Stimulated activated CD8-positive, alpha-beta memory T cell treated with anti-CD3 and anti-CD28 coated beads, Interleukin-4, amount 100 ng/mL, for 24 hours (primary cell): Measurements from ENCODE around the gene FBXL19.
A peak's percentile ranks its signal among the peaks of the same experiment; 100 is the strongest.
"Not testable (repeated sequence)": the region's sequence is repeated elsewhere in the genome, so short reads cannot be mapped to it uniquely, and the experiment has no call there.

Experiments used
- DNase-seq: peaks from one replicate; pipeline ENCODE4 v3.0.0-alpha.2; 2020; ENCODE audit warnings: low read depth

FBXL19 gene

DNA sequence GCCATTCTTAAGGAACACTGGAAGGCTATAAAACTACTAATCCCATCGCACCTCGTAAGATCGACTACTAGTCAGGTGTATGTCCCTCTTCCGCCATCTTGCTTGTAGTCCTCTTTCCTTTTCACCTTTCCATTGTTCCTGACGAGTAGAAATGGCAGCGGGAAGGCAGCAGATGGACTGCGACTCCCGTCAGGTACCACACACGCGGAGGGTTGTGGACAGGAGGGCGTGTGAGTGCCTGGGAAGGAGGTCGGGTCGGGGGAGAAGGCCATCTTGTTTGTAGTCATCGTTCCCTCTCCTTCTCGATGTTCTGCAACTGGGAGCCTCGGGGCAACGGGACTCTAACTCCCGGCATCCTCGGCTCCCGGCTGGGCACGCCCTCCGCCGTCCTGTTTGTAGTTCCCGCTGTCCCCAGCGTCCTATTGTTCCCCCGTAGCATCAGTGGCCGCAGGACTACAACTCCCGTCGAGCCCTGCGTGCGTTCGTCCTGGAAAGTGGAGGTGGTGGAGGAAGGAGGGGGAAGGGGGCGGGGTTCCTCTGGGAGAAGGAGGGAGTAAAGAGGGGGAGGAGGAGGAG is 324 bp upstream of the FBXL19 start:
- peak; percentile 94 for DNase-seq

DNA sequence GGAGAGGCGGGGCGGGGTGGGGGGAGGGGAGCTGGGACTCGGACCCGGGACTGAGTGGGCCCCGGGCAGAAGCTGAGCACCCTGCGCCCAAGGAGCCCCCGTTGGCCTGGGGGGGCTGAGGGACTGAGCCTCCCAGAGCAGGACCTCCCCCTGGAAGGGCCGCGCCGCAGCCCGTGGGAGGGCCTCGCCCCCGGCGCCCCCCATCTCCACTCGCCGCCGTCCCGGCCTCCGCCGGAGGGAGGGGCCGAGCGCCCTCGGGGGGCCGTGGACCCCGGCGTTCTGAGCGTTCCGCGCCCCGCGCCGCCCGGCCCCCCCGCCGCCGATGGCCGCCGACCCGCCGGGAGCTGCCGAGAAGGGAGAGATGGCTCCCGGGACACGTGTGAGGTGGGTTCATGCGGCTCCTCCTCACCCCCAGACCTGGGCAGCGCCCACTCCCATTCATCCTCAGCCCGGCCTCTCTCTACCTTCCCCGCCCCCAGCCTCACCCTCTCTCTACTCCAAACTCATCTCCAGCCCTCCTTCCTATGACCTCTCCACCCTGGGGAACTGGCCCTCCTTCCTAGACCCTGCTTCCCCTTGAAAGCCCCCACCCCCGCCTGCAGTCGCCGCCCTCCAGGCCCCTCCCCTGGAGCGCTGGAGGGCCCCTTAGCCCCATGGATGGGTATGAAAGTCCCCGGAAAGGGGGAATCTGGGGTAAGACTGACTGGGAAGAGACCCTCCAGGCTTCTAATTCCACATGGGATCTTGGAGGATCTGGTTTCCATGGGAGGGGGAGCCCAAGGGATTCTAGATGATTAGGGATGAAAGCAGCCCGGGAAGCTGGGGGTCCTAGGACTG is 922 bp downstream of the FBXL19 start:
- no peak for DNase-seq

DNA sequence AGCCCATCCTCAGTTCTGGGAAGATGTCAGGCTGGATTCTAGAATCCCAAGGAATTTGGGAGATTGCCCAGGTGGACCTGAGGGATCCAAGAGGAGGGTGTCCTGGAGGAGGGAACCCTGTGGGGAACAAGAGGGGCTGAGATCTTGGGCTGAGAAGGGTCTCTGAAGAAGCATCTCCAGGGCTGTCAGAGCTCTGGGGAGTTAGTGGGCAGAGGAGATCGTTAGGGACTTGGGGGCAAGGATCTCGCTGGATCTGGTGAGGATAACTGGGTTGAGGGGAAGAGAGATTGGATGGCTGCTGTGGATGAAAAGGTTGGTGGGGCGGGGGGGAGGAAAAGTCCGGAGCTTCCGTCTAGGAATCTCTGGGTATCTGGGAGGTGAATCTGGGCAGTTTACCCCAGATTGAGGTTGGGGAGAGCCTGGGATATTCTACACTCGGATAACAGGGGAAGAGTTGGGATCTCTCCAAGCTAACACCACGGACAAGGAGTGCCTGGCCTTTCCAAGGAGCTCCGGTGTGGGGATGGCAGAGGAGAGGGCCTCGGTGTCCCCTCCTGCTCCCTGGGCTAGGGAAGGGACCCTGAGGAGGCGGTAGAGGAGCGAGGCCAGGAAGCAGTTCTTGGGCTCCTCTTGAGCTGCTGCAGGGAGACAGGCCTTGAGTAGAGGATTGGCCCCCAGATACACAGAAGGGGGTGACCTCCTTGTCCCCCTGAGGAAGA is 1.7 kb downstream of the FBXL19 start:
- no peak for DNase-seq

DNA sequence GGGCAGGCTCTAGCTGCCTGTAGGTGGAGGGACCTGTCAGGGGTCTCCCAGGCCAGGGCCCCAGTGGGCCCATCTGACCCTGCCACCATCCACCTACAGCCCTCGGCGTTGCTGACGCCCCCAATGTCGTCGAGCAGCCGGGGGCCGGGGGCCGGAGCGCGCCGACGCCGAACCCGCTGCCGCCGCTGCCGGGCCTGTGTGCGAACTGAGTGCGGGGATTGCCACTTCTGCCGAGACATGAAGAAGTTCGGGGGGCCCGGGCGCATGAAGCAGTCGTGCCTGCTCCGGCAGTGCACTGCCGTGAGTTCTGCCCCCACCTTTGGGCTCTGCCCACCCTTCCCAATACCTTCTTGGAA is 2.2 kb downstream of the FBXL19 start:
- no peak for DNase-seq

DNA sequence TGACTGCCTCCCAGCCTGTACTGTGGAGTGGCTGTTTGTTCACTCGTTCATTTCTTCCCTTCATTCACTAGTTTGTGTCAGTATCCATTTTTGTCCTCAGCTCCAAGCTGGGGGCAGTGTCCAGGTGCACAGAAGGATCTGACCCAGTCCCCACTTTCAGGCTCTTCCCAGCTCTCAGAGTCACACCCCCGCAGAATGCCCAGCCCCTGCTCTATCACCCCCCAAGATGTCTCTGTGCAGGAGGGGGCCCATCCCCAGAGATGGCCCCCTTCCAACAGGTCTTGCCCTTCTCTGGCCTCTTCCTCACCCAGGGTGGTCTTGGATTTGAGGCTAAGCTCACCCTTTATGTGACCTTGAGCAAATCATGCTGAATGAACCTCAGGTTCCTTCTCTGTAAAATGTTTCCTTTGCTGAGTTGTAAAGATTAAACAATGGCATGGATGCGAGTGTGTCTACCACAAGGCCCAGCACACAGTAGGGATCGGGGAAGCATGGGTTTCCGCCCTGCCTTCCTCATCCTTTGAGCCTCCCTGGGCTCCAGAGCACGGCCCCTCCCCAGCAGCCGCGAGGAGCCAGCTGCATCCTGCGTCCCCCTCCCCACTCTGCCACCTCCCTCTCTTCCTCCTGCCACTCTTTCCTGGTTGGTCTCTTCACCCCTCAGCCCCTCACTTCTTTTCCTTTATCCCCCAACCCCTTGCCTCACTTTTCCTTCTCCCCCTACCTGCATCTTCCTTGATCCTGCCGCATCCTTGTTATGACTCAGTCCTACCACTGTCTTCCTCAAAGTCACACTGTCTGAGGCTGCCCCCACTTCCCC is 2.8 kb downstream of the FBXL19 start:
- DNase-seq = no peak

DNA sequence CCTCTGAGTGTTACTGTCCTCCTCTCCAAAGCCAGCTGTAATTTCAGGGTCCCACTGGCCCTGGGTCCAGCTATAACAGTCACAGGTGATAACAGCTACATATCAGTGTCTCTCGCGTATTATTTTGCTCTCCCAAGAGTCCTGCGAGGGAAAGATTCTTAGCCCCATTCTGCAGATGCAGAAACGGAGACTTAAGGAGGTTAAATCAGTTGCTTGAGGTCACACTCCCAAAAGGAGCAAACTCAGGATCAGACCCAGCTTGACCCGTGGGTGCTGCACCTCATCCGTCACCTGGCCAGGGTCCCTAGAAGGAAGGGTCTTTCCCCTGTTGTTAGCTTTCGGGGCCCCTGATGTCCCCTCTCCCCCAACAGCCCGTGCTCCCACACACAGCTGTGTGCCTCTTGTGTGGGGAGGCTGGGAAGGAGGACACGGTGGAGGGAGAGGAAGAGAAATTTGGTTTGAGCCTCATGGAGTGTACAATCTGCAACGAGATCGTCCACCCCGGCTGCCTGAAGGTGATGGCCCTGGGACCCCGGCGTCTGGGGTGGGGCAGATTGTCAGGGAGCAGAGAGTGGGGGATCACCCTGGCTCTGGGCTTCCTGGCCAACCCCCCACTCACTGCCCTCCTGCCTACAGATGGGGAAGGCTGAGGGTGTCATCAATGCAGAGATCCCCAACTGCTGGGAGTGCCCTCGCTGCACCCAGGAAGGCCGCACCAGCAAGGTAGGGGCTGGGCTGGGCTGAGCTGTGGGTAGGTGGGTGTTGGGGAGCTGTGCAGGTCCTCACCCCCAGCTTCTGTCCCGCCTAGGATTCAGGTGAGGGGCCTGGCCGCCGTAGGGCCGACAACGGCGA is 3.8 kb downstream of the FBXL19 start:
- DNase-seq = no peak

DNA sequence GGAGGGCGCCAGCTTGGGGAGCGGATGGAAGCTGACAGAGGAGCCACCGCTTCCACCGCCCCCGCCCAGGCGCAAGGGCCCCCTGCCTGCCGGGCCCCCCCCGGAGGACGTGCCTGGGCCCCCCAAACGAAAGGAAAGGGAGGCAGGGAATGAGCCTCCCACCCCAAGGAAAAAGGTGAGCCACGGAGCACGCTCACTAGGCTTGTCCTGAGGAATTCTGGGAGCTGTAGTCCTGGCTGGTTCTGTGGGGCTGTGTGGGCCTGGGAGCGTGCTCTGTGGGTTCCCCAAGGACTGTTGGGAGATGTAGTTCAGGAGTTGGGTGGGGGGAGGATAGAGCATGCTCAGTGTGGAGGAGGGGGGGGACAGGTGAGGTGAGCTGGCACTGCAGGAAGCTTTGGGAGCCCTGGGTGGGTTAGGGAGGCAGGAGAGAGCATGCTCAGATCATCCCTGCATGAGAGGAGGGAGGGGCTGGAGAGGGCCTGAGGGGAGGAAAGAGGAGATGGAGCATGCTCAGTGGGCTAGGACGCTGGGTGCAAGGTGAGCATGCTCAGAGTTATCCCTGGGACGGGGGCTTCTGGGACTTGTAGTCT is 4.5 kb downstream of the FBXL19 start:
- DNase-seq = no peak

DNA sequence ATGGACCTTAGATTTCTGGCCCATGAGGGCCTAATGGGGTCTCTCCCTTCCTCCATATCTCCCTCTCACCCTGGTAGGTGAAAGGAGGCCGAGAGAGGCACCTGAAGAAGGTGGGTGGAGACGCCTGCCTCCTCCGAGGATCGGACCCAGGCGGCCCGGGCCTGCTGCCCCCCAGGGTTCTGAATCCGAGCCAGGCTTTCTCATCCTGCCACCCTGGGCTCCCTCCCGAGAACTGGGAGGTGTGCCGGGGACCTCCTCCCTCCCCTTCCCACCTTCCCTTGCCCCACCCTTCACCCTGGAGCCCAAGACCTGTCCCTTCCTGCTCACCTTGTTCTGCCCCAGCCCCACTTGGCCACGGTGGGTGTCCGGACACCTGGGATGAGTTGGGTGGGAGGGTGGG is 5.0 kb downstream of the FBXL19 start:
- DNase-seq = no peak

DNA sequence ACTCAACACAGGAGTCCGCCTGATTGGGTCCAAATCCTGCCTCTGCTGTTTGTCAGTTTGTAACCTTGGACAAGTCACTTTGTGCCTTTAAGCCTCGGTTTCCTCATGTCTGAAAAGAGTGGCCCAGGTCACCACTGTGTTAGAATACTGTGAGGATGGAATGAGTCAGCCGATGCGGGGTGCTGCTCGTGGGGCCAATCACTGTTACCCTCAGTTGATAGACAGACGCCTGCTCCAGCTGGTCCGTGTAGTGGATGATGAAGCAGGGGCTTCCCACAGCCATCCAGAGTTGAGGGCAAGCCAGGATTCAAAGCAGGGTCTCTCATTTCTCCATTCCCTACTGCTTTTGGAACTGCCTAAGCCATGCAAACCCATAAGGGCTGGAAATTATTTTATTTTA is 5.8 kb downstream of the FBXL19 start:
- DNase-seq = no peak

DNA sequence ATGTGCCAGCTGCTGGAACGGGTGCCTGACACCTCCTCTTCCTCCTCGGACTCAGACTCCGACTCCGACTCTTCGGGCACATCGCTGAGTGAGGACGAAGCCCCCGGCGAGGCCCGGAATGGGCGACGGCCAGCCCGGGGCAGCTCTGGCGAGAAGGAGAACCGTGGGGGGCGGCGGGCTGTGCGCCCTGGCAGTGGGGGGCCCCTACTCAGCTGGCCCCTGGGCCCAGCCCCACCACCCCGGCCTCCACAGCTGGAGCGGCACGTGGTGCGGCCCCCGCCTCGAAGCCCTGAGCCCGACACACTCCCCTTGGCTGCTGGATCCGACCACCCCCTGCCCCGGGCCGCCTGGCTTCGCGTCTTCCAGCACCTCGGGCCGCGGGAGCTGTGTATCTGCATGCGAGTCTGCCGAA is 6.8 kb downstream of the FBXL19 start:
- DNase-seq = no peak

DNA sequence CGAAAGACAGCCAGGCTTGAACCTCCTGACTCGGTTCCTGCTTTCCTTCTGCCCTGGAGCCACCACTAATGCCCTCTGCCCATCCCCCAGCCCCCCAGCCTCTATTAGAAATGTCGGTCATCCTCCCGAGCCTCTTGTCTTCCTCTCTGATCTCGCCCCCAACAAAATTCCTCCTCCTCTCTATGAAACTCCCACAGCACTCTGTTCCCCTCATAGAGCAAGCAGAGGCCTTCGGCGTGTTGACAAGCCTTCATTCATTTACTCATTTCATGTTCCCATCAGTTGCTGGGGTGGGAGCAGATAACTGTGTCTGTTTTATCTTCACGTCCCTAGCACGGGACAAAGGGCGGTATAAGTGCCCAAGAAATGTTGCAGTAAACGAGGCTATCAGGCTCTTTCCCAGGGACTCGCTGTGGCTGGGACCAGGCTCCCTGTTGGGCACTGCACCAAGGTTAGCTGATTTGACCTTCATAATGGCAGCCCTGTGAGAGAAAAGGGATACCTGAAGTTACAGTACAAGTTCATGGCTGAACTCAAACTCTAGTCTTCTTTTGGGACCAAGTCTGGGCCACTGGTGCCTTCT is 7.8 kb downstream of the FBXL19 start:
- DNase-seq = no peak

DNA sequence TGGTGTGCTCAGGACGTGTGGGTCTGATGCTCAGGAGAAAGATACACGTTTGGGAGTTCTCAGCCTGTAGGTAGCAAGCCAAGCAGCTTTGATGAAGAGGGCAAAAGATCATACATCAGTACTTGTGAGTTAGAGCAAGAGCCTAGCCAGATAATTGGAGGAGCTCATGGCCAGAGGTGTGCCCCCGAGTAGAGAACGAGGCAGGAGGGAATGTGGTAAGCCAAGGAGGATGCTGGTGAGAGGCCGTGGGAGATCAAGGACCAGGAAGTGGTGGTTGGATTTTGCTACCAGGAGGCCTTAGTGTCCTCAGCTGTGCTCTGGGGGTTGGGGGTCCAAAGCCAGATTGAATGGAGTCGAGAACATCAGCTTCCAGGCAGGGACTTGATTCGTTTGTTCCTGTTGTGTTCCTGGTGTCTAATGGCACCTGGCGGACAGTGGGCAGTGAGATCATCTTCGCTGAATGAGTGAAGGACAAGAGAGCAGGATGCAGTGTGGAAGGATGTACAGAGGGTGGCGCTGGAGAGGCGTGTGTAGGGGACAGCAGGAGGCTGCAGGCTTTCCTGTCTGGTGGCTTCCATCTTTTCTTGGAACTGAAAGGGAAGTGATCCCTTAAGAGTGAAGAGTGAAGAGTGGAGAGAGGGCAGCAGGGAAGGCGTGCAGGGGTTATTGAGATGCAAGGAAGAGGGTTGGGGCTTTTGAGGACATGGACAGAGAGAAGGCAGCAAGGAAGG is 11.6 kb downstream of the FBXL19 start:
- DNase-seq = no peak

DNA sequence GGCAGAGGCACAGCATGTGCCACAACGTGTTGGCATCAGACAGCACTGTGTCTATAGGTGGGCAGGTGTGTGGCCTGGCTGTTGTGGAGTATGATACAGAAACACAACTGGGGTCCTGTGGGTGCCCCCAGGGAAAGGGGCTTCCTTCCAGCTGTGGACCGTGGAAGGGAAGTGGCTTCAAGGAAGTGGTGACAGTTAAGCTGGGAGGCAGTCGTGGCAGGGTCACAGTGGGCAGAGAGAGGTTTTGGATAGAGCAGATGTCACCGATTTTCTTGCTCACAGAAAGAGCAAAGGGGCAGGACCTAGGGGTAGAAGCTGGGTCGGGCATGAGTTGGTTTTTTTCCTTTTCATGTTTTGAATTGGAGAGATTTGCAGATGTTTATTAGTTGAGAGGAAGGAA is 14.3 kb downstream of the FBXL19 start:
- DNase-seq = no peak

DNA sequence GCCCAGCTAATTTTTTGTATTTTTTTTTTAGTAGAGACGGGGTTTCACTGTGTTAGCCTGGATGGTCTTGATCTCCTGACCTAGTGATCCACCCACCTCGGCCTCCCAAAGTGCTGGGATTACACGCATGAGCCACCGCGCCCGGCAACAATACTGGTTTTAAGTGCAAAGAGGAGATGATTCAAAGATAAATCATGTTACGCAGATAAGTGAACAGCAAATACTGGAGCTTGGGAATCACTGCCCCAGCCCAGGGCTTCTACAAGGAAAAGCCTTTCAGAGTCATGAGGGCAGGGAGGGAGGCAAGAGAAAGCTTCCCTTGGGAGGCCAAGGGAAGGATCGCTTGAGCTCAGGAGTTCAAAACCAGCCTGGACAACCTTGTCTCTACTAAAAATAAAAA is 16.2 kb downstream of the FBXL19 start:
- DNase-seq = not testable (repeated sequence)

DNA sequence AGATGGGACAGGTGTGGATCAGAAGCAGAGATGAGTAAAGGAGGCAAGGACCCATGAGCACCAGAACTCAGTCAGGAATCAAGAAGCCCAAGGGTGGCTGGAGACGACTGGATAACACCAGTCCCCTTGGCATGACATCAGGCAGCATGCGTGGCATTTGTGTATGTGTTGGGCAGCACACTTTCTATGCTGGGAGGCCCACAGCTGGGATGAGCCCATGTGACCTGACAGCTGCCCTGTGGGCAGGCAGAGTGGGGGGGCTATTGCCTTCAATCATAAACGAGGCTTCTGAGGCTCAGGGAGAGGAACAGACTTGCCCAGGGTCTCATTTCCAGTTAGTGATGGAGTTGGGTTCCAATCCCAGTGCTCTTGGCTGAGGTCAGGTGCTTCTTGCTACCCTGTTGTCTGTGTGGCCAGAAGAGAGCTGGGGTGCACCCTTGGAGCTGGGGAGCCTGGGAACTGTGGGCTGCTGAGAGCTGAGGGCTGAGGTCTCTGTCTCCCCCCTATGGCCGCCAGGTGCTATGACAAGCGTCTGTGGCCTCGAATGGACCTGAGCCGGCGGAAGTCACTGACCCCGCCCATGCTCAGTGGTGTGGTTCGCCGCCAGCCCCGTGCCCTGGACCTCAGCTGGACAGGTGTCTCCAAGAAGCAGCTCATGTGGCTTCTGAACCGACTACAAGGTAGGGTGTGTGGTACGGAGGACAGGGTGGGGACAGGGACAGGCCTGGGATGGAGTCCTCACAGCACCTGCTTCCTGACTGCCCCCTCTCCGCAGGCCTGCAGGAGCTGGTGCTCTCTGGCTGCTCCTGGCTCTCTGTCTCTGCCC is 18.4 kb downstream of the FBXL19 start:
- DNase-seq = peak; percentile 51

DNA sequence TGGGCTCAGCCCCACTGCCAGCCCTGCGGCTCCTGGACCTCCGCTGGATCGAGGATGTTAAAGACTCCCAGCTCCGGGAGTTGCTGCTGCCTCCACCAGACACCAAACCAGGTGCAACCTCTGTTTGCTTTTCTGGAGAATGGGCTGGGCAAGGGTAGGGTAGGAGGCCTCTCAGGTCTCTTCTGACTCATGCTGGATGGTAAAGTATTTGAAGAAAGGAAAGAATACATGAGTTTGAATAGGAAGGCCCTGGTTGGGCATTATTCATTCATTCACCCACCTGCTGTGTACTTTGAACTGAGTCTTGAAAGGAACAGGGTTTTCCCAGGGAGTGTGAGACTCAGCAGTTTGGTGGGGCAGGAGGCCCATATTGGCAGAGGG is 19.0 kb downstream of the FBXL19 start:
- no peak for DNase-seq

DNA sequence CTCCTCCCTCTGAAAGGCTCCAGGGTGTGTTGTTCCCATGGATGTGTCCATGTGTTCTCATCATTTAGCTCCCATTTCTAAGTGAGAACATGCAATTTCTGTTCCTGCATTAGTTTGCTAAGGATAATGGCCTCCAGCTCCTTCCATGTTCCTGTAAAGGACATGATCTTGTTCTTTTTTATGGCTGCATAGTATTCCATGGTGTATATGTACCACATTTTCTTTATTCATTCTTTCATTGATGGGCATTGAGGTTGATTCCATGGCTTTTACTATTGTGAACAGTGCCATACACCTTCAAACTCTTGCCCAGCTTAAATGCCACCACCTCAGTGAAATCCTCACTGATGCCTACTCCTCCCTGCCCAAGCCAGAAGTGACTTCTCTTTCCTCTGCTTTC is 21.0 kb downstream of the FBXL19 start:
- no peak for DNase-seq

DNA sequence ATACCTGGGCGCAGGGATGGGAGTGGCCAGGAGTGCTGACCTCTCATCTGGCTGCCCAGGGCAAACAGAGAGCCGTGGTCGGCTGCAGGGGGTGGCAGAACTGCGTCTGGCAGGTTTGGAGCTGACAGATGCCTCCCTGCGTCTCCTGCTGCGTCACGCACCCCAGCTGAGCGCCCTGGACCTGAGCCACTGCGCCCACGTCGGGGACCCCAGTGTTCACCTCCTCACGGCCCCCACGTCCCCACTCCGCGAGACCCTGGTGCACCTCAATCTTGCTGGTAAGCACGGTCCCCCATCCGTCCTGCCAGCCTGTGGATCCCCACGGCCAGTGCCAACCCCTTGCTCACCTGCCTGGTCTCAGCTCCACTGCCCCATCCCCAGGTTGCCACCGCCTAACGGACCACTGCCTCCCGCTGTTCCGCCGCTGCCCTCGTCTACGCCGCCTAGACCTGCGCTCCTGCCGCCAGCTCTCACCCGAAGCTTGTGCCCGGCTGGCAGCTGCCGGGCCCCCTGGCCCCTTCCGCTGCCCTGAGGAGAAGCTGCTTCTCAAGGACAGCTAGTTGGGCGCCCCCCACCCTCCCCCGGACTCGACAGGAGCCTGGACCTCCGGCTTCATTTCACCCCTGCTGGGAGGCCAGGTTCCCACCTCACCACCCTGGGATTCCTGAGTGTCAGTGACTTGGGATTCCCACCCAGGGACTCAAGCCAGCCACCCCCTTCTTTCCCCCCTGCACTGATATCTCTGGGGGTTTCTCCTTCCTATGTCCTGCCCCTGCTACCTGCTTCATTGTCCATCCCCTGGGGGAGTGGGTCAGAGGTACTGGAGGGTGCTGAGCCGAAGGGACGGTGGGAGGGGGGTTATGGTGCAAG is 23.5 kb downstream of the FBXL19 start:
- DNase-seq = no peak
